Measurements from ENCODE around the gene PDE4B. TPM values are rescaled to one million over a fixed set of nuclear protein-coding genes. Genes with fewer than 3 reads are reported as not detected.

The PDE4B gene
- polyA plus RNA-seq, 1 donor from 2014 or later, result 135 TPM

- no peaks in the 10 kb centered on the region for H3K79me2 ChIP-seq (replicated peaks; ENCODE audit: insufficient read depth, low read length)
- H3K27ac ChIP-seq (ENCODE audit: low read length), result no peak overlapping the region
- no peaks in the 10 kb centered on the region for H3K27me3 ChIP-seq (ENCODE audit: insufficient read depth, low read depth, low read length)
- no peaks in the 10 kb centered on the region for H4K20me1 ChIP-seq (ENCODE audit: insufficient read depth)
- no peaks in the 10 kb centered on the region for H3K36me3 ChIP-seq (ENCODE audit: insufficient read depth, low read length)
- H2AFZ ChIP-seq (ENCODE audit: low read depth, low read length), result no peak overlapping the region
- TF ChIP-seq EZH2 (IDR thresholded peaks at IDR 0.05; ENCODE audit: borderline replicate concordance, insufficient read depth, low read length, poor library complexity, severe bottlenecking) (no peak), SMC3 (conservative IDR thresholded peaks at IDR 0.05; ENCODE audit: poor library complexity) (no peak), RAD21 (conservative IDR thresholded peaks at IDR 0.05) (no peak), CTCF (IDR thresholded peaks at IDR 0.05; ENCODE audit: poor library complexity, severe bottlenecking) (no peak), EP300 (conservative IDR thresholded peaks at IDR 0.05; ENCODE audit: poor library complexity, severe bottlenecking) (no peak), POLR2AphosphoS5 (IDR thresholded peaks at IDR 0.05) (no peak), MXI1 (conservative IDR thresholded peaks at IDR 0.05; ENCODE audit: poor library complexity, severe bottlenecking) (no peak), TAF1 (IDR thresholded peaks at IDR 0.05; ENCODE audit: low read depth) (no peak), REST (IDR thresholded peaks at IDR 0.05; ENCODE audit: borderline replicate concordance) (no peak)
- no peak overlapping the region for H3K4me3 ChIP-seq (ENCODE audit: low read length)
- H3K9me2 ChIP-seq (ENCODE audit: insufficient read depth, low read length), result no peaks in the 10 kb centered on the region
- H3K4me2 ChIP-seq (ENCODE audit: low read length), result no peak overlapping the region
- H3K9me3 ChIP-seq (ENCODE audit: low read length), result no peaks in the 10 kb centered on the region
- no peak overlapping the region for H3K9ac ChIP-seq (ENCODE audit: low read length)
- H3F3A ChIP-seq (ENCODE audit: insufficient read depth, low read length, poor library complexity, severe bottlenecking), result no peaks in the 10 kb centered on the region
Measured at GRCh38 chr1:66302815-66303214, 510.1 kb downstream of the PDE4B start.

GRCh38 chr1:66303646-66304045 is 511.0 kb downstream of the PDE4B start:
- no peaks in the 10 kb centered on the region for H4K20me1 ChIP-seq (ENCODE audit: insufficient read depth)
- H3K9me2 ChIP-seq (ENCODE audit: insufficient read depth, low read length), result no peaks in the 10 kb centered on the region
- H3K79me2 ChIP-seq (replicated peaks; ENCODE audit: insufficient read depth, low read length), result no peaks in the 10 kb centered on the region
- no peaks in the 10 kb centered on the region for H3K27me3 ChIP-seq (ENCODE audit: insufficient read depth, low read depth, low read length)
- TF ChIP-seq RAD21 (conservative IDR thresholded peaks at IDR 0.05) (no peak), REST (IDR thresholded peaks at IDR 0.05; ENCODE audit: borderline replicate concordance) (no peak), CTCF (IDR thresholded peaks at IDR 0.05; ENCODE audit: poor library complexity, severe bottlenecking) (no peak), SMC3 (conservative IDR thresholded peaks at IDR 0.05; ENCODE audit: poor library complexity) (no peak)
- H2AFZ ChIP-seq (ENCODE audit: low read depth, low read length), result no peak overlapping the region
- no peak overlapping the region for H3K4me2 ChIP-seq (ENCODE audit: low read length)
- no peak overlapping the region for H3K4me3 ChIP-seq (ENCODE audit: low read length)
- H3K36me3 ChIP-seq (ENCODE audit: insufficient read depth, low read length), result no peaks in the 10 kb centered on the region
- H3K27ac ChIP-seq (ENCODE audit: low read length), result no peak overlapping the region
- no peaks in the 10 kb centered on the region for H3K9me3 ChIP-seq (ENCODE audit: low read length)
- no peaks in the 10 kb centered on the region for H3F3A ChIP-seq (ENCODE audit: insufficient read depth, low read length, poor library complexity, severe bottlenecking)
- H3K9ac ChIP-seq (ENCODE audit: low read length), result no peak overlapping the region

Measured in neural cell (in vitro differentiated cells).